ENCODE data around the gene KAZN.

The KAZN gene

GRCh38 chr1:15110128-15110866 lies 511.8 kb downstream of the KAZN start:
- TF ChIP-seq RARB (CRISPR knock-in tag; IDR thresholded peaks at IDR 0.05) = no peak
- TF ChIP-seq, protein P1, sequence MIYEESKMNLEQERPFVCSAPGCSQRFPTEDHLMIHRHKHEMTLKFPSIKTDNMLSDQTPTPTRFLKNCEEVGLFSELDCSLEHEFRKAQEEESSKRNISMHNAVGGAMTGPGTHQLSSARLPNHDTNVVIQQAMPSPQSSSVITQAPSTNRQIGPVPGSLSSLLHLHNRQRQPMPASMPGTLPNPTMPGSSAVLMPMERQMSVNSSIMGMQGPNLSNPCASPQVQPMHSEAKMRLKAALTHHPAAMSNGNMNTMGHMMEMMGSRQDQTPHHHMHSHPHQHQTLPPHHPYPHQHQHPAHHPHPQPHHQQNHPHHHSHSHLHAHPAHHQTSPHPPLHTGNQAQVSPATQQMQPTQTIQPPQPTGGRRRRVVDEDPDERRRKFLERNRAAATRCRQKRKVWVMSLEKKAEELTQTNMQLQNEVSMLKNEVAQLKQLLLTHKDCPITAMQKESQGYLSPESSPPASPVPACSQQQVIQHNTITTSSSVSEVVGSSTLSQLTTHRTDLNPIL (CRISPR knock-in tag; IDR thresholded peaks at IDR 0.05; ENCODE audit: low read depth) = no peak
- TF ChIP-seq CSDC2 (CRISPR knock-in tag; IDR thresholded peaks at IDR 0.05) = no peak
- TF ChIP-seq PPARA (CRISPR knock-in tag; IDR thresholded peaks at IDR 0.05; ENCODE audit: borderline replicate concordance) = no peak
- no peak for TF ChIP-seq ZFP30 (CRISPR knock-in tag; IDR thresholded peaks at IDR 0.05)
- TF ChIP-seq ZFP3 (CRISPR knock-in tag; IDR thresholded peaks at IDR 0.05) = no peak
- TF ChIP-seq SNAI2 (CRISPR knock-in tag; IDR thresholded peaks at IDR 0.05) = no peak
- no peak for TF ChIP-seq OSR1 (CRISPR knock-in tag; IDR thresholded peaks at IDR 0.05)
- TF ChIP-seq ZNF565 (CRISPR knock-in tag; conservative IDR thresholded peaks at IDR 0.05; ENCODE audit: low read depth) = no peak
- TF ChIP-seq ZNF8 (CRISPR knock-in tag; IDR thresholded peaks at IDR 0.05) = no peak
- no peak for TF ChIP-seq ESRRG (CRISPR knock-in tag; IDR thresholded peaks at IDR 0.05)
- TF ChIP-seq GLIS3 (CRISPR knock-in tag; IDR thresholded peaks at IDR 0.05) = no peak
- TF ChIP-seq ZC3H10 (CRISPR knock-in tag; IDR thresholded peaks at IDR 0.05) = no peak
- no peak for TF ChIP-seq PATZ1 (CRISPR knock-in tag; IDR thresholded peaks at IDR 0.05; ENCODE audit: borderline replicate concordance)
- TF ChIP-seq ZNF70 (CRISPR knock-in tag; IDR thresholded peaks at IDR 0.05) = no peak
- no peak for TF ChIP-seq ARNTL (CRISPR knock-in tag; IDR thresholded peaks at IDR 0.05; ENCODE audit: borderline replicate concordance, low read depth)
- TF ChIP-seq ISL1 (CRISPR knock-in tag; IDR thresholded peaks at IDR 0.05) = no peak
- TF ChIP-seq, protein P2, sequence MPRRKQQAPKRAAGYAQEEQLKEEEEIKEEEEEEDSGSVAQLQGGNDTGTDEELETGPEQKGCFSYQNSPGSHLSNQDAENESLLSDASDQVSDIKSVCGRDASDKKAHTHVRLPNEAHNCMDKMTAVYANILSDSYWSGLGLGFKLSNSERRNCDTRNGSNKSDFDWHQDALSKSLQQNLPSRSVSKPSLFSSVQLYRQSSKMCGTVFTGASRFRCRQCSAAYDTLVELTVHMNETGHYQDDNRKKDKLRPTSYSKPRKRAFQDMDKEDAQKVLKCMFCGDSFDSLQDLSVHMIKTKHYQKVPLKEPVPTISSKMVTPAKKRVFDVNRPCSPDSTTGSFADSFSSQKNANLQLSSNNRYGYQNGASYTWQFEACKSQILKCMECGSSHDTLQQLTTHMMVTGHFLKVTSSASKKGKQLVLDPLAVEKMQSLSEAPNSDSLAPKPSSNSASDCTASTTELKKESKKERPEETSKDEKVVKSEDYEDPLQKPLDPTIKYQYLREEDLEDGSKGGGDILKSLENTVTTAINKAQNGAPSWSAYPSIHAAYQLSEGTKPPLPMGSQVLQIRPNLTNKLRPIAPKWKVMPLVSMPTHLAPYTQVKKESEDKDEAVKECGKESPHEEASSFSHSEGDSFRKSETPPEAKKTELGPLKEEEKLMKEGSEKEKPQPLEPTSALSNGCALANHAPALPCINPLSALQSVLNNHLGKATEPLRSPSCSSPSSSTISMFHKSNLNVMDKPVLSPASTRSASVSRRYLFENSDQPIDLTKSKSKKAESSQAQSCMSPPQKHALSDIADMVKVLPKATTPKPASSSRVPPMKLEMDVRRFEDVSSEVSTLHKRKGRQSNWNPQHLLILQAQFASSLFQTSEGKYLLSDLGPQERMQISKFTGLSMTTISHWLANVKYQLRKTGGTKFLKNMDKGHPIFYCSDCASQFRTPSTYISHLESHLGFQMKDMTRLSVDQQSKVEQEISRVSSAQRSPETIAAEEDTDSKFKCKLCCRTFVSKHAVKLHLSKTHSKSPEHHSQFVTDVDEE (CRISPR knock-in tag; IDR thresholded peaks at IDR 0.05) = no peak
- TF ChIP-seq, protein P3, sequence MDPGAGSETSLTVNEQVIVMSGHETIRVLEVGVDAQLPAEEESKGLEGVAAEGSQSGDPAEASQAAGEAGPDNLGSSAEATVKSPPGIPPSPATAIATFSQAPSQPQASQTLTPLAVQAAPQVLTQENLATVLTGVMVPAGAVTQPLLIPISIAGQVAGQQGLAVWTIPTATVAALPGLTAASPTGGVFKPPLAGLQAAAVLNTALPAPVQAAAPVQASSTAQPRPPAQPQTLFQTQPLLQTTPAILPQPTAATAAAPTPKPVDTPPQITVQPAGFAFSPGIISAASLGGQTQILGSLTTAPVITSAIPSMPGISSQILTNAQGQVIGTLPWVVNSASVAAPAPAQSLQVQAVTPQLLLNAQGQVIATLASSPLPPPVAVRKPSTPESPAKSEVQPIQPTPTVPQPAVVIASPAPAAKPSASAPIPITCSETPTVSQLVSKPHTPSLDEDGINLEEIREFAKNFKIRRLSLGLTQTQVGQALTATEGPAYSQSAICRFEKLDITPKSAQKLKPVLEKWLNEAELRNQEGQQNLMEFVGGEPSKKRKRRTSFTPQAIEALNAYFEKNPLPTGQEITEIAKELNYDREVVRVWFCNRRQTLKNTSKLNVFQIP (CRISPR knock-in tag; IDR thresholded peaks at IDR 0.05; ENCODE audit: borderline replicate concordance, low read depth) = no peak
- TF ChIP-seq CSRNP3 (CRISPR knock-in tag; IDR thresholded peaks at IDR 0.05) = no peak
- no peak for ATAC-seq

DNA sequence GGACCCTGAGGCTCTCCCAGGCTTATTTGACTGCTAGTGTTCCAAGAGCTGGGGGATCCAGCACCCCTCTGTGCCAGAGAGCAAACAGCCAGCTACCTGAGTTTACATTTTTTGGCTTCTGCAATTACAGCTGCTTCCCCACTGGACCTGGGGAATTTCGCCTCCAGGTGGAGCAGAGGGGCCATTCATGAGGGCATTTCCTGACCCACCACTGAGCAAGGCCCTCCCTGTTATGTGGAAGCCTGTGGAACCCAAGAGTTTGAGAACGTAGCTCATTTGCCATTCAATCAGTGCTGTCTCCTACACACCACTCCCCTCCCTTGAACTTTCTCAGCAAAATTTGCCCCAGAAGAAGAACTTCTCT lies 512.4 kb downstream of the KAZN start:
- TF ChIP-seq GLIS3 (CRISPR knock-in tag; IDR thresholded peaks at IDR 0.05) (no peak), PATZ1 (CRISPR knock-in tag; IDR thresholded peaks at IDR 0.05; ENCODE audit: borderline replicate concordance) (no peak), RARB (CRISPR knock-in tag; IDR thresholded peaks at IDR 0.05) (no peak), ZC3H10 (CRISPR knock-in tag; IDR thresholded peaks at IDR 0.05) (no peak), CSDC2 (CRISPR knock-in tag; IDR thresholded peaks at IDR 0.05) (no peak), ISL1 (CRISPR knock-in tag; IDR thresholded peaks at IDR 0.05) (no peak)
- ATAC-seq = no peak
